ENCODE measurements around the gene ABHD12.
A peak's percentile ranks its signal among the peaks of the same experiment; 100 is the strongest.
"Not testable (repeated sequence)": the region's sequence is repeated elsewhere in the genome, so short reads cannot be mapped to it uniquely, and the experiment has no call there.

The ABHD12 gene

DNA sequence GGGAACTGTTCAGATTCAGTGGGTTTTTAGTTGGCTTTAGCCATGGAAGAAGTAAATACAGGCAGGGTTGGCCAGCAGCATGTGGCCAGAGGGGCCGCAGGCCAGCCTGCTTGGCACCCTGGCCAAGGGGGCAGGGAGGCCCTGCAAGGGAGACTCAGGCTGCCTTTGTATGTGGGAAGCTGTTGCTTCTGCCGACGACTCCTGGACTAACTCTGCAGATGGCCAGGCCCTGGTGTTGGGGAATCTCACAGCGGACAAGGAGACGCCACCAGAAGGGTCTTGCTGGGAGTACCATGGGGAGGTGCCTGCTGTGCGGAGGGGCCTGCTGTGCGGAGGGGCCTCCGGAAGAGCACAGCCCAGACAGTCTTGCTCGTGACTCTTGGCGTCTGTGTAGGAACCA is 117.6 kb downstream of the ABHD12 start:
- peaks cover 81 to 89% of the 10 kb centered on the region in 2 donors for H3K36me3 ChIP-seq (ENCODE audit: control insufficient read depth in 2 of 2, insufficient read depth in 2 of 2, low read length in 2 of 2)
- H3K27ac ChIP-seq (ENCODE audit: low read depth in 2 of 2, low read length in 2 of 2): peak overlapping the region in 1 of 2 donors; percentile 16
- H3K4me3 ChIP-seq (ENCODE audit: low read length in 2 of 2): no peak overlapping the region

DNA sequence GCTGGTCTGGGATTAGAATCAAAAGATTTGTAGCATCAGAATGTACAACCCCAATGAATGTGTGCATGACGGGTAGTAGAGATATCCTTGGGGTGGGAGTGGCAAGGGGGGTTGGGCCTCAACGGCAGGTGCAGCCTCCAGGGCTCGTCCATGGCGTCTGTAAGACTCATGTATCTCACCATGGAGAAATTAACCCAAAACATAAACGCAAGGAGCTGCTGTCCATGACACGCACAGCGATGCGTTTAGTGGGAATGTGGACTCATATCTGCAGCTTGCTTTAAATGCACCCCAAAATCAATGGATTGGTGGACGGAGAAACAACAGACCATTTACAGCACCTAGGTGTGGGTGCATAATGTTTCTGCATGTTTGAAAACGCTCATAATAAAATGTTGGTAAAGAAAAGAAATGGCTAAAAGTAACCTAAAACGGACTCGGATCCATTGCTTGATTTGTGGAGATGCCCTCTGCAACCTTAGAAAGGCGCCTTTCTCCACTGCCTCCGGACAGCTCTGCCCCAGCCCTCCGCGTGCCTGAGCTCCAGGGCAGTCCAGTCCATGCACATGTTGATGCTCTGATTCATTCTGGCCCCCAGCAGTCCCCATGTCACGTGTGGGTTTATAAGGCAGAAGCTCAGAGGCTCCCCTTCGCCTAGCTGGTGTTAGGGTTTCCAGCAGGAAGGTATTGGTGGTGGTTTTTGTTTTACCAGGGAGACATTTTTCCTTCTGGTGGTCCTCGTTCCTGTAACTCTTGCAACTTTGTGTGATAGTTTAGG is 118.2 kb downstream of the ABHD12 start:
- peak overlapping the region in 1 of 2 donors; percentile 16 for H3K27ac ChIP-seq (ENCODE audit: low read depth in 2 of 2, low read length in 2 of 2)
- no peaks in the 10 kb centered on the region for H3K9me3 ChIP-seq (ENCODE audit: control insufficient read depth in 2 of 2, low read length in 2 of 2)
- peaks cover 0 to 3% of the 10 kb centered on the region in 2 donors for H3K4me1 ChIP-seq (ENCODE audit: control insufficient read depth in 2 of 2, insufficient read depth in 2 of 2, low read length in 2 of 2)
- no peak overlapping the region for H3K9ac ChIP-seq (ENCODE audit: low read depth in 1 of 2, low read length in 2 of 2)
- peaks cover 74 to 83% of the 10 kb centered on the region in 2 donors for H3K36me3 ChIP-seq (ENCODE audit: control insufficient read depth in 2 of 2, insufficient read depth in 2 of 2, low read length in 2 of 2)
- H3K4me3 ChIP-seq (ENCODE audit: low read length in 2 of 2): no peak overlapping the region
- no peaks in the 10 kb centered on the region for H3K27me3 ChIP-seq (ENCODE audit: control insufficient read depth in 2 of 2, insufficient read depth in 2 of 2, low read length in 2 of 2)

More for the DNA sequence above, 117.6 kb downstream of the ABHD12 start:
- H3K9me3 ChIP-seq (ENCODE audit: control insufficient read depth in 2 of 2, low read length in 2 of 2): no peaks in the 10 kb centered on the region
- H3K9ac ChIP-seq (ENCODE audit: low read depth in 1 of 2, low read length in 2 of 2): no peak overlapping the region
- H3K4me1 ChIP-seq (ENCODE audit: control insufficient read depth in 2 of 2, insufficient read depth in 2 of 2, low read length in 2 of 2): peaks cover 0 to 4% of the 10 kb centered on the region in 2 donors
- H3K27me3 ChIP-seq (ENCODE audit: control insufficient read depth in 2 of 2, insufficient read depth in 2 of 2, low read length in 2 of 2): no peaks in the 10 kb centered on the region

DNA sequence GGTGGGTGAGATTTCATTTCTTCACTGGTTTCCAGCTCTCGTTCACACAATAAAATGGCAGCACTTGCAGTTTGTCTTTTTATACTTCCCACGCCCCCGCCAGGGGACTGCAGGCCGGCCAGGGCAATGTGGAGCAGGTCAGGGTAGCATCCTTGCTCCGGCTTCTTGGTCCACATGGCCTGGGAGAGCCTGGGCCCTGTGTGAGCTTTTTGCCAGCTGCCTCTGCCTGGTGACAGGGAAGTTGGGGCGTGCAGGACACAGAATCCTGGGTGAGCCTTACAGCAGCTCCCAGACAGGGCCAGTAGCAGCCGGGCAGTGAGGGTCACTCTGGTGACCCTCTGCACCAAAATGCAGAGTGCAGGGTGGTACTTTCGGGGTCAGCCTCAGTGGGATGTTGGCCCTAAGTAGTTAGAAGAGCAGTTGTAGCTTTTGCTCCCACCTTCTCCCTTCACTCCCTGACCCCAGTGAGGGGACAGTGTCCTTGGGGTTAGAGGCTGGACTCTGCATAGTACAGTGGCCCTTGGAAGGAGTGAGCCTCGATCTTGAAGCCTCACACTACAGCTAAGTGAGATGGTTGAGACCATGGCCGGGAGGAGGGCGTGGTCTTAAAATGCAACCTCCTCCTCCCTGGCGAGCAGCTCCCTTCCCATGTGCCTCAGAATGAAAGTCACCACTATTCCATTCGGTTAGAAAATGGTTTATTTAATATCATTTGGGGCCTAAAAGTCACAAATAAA is 119.0 kb downstream of the ABHD12 start:
- Histone ChIP-seq H3K9me3 (ENCODE audit: control insufficient read depth in 2 of 2, low read length in 2 of 2) (no peaks in the 10 kb centered on the region), H3K36me3 (ENCODE audit: control insufficient read depth in 2 of 2, insufficient read depth in 2 of 2, low read length in 2 of 2) (peaks cover 67 to 82% of the 10 kb centered on the region in 2 donors), H3K27ac (ENCODE audit: low read depth in 2 of 2, low read length in 2 of 2) (no peak overlapping the region), H3K9ac (ENCODE audit: low read depth in 1 of 2, low read length in 2 of 2) (no peak overlapping the region), H3K4me3 (ENCODE audit: low read length in 2 of 2) (no peak overlapping the region), H3K4me1 (ENCODE audit: control insufficient read depth in 2 of 2, insufficient read depth in 2 of 2, low read length in 2 of 2) (no peaks in the 10 kb centered on the region), H3K27me3 (ENCODE audit: control insufficient read depth in 2 of 2, insufficient read depth in 2 of 2, low read length in 2 of 2) (no peaks in the 10 kb centered on the region)

DNA sequence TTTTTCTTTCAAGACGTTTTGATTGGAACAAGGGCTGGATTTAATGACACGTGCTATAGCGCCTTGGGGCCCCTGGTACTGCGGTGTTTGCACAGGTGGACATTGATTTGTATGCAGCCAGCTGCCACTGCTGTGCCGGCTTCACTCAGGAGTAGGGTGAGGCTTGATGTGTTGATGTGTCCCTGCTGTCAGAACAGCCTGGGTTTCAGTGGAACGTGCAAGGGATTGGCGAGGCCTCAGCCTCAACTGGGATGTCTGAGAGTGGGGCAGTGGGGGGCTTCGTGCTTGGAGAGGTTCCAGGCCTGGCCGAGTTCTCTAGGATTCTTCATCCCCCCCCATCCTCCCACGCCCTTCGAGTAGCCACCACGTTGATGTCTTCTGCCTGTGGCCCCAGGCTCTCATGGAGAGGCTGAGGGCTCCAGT is 119.8 kb downstream of the ABHD12 start:
- Histone ChIP-seq H3K27me3 (ENCODE audit: control insufficient read depth in 2 of 2, insufficient read depth in 2 of 2, low read length in 2 of 2) (no peaks in the 10 kb centered on the region), H3K9me3 (ENCODE audit: control insufficient read depth in 2 of 2, low read length in 2 of 2) (no peaks in the 10 kb centered on the region), H3K36me3 (ENCODE audit: control insufficient read depth in 2 of 2, insufficient read depth in 2 of 2, low read length in 2 of 2) (peaks cover 63 to 75% of the 10 kb centered on the region in 2 donors), H3K9ac (ENCODE audit: low read depth in 1 of 2, low read length in 2 of 2) (no peak overlapping the region), H3K4me3 (ENCODE audit: low read length in 2 of 2) (no peak overlapping the region), H3K4me1 (ENCODE audit: control insufficient read depth in 2 of 2, insufficient read depth in 2 of 2, low read length in 2 of 2) (no peaks in the 10 kb centered on the region), H3K27ac (ENCODE audit: low read depth in 2 of 2, low read length in 2 of 2) (no peak overlapping the region)

DNA sequence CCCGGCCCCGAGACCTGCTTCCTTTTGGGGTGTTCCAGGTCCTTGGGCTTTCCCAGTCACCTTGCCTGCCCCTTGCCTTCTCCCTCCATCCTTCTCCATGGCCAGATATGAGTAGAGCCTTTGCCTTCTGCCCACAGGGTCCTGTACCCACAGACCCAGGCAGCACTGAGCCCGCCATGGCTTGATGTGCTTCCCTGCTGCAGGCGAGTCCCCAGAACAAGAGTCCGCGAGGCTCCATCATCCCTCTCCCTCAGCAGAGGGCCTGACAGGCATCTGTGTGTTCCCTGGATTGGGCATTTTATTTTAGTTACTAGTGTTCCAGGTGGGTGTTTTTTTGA is 120.8 kb downstream of the ABHD12 start:
- peaks cover 56 to 65% of the 10 kb centered on the region in 2 donors for H3K36me3 ChIP-seq (ENCODE audit: control insufficient read depth in 2 of 2, insufficient read depth in 2 of 2, low read length in 2 of 2)
- H3K27ac ChIP-seq (ENCODE audit: low read depth in 2 of 2, low read length in 2 of 2): no peak overlapping the region
- H3K4me1 ChIP-seq (ENCODE audit: control insufficient read depth in 2 of 2, insufficient read depth in 2 of 2, low read length in 2 of 2): no peaks in the 10 kb centered on the region
- no peak overlapping the region for H3K4me3 ChIP-seq (ENCODE audit: low read length in 2 of 2)
- no peaks in the 10 kb centered on the region for H3K27me3 ChIP-seq (ENCODE audit: control insufficient read depth in 2 of 2, insufficient read depth in 2 of 2, low read length in 2 of 2)
- no peaks in the 10 kb centered on the region for H3K9me3 ChIP-seq (ENCODE audit: control insufficient read depth in 2 of 2, low read length in 2 of 2)
- no peak overlapping the region for H3K9ac ChIP-seq (ENCODE audit: low read depth in 1 of 2, low read length in 2 of 2)

DNA sequence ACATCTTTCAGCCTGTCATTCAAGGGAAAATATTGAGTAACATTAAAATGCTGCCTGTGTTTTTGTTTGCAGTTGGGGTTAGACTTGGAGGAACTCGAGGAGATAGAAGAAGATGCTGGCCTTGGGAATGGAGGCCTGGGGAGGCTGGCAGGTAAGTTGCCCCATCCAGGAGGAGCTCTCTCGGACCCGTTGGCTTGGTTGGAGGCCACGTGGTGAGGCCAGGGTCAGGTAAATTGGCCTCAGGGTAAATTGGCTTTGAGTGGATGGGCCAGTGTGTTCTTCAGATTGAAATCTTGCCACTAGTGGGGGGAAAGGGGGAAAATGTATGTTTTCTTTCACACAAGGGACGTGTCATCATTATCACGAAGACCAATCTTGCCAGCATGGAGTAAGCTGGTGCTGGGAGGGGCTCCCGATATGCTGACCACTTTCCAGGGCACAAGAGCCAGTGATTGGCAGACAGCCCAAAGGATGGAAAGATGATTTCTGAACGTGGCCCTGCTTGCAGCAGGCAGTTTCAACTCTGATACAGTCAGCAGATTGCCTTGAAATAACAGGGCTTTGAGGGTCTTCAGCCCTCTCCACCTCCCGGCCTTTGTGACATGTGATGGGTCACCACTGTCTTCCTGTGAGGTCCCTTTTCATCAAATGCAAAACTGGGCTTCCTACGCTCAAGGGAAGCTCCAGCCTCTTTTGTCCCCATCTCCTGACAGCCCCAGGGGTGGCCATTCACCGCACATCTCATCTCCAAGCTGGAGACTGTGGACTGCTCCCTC is 121.4 kb downstream of the ABHD12 start:
- Histone ChIP-seq H3K9me3 (ENCODE audit: control insufficient read depth in 2 of 2, low read length in 2 of 2) (no peaks in the 10 kb centered on the region), H3K27me3 (ENCODE audit: control insufficient read depth in 2 of 2, insufficient read depth in 2 of 2, low read length in 2 of 2) (no peaks in the 10 kb centered on the region), H3K27ac (ENCODE audit: low read depth in 2 of 2, low read length in 2 of 2) (no peak overlapping the region), H3K9ac (ENCODE audit: low read depth in 1 of 2, low read length in 2 of 2) (no peak overlapping the region), H3K36me3 (ENCODE audit: control insufficient read depth in 2 of 2, insufficient read depth in 2 of 2, low read length in 2 of 2) (peaks cover 50 to 59% of the 10 kb centered on the region in 2 donors), H3K4me3 (ENCODE audit: low read length in 2 of 2) (no peak overlapping the region), H3K4me1 (ENCODE audit: control insufficient read depth in 2 of 2, insufficient read depth in 2 of 2, low read length in 2 of 2) (no peaks in the 10 kb centered on the region)

DNA sequence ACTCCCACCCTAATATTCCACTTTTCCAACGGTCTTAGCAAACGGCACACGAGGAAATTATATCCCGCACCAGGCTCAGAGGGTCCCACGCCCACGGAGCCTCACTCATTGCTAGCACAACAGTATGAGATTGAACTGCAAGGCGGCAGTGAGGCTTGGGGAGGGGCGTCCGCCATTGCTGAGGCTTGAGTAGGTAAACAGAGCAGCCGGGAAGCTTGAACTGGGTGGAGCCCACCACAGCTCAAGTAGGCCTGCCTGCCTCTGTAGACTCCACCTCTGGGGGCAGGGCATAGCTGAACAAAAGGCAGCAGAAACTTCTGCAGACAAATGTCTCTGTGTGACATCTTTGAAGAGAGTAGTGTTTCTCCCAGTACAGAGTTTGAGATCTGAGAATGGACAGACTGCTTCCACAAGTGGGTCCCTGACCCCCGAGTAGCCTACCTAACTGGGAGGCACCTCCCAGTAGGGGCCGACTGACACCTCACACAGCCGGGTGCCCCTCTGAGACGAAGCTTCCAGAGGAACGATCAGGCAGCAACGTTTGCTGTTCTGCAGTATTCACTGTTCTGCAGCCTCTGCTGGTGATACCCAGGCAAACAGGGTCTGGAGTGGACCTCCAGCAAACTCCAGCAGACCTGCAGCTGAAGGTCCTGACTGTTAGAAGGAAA is 129.7 kb downstream of the ABHD12 start:
- Histone ChIP-seq H3K4me1 (ENCODE audit: control insufficient read depth in 2 of 2, insufficient read depth in 2 of 2, low read length in 2 of 2) (peaks cover 8 to 40% of the 10 kb centered on the region in 2 donors), H3K27ac (ENCODE audit: low read depth in 2 of 2, low read length in 2 of 2) (peak overlapping the region in 1 of 2 donors; percentile 70), H3K36me3 (ENCODE audit: control insufficient read depth in 2 of 2, insufficient read depth in 2 of 2, low read length in 2 of 2) (peaks cover 5 to 27% of the 10 kb centered on the region in 2 donors)
- not testable (repeated sequence) for H3K9me3 ChIP-seq (ENCODE audit: control insufficient read depth in 2 of 2, low read length in 2 of 2); H3K9ac ChIP-seq (ENCODE audit: low read depth in 1 of 2, low read length in 2 of 2); H3K27me3 ChIP-seq (ENCODE audit: control insufficient read depth in 2 of 2, insufficient read depth in 2 of 2, low read length in 2 of 2); H3K4me3 ChIP-seq (ENCODE audit: low read length in 2 of 2)

DNA sequence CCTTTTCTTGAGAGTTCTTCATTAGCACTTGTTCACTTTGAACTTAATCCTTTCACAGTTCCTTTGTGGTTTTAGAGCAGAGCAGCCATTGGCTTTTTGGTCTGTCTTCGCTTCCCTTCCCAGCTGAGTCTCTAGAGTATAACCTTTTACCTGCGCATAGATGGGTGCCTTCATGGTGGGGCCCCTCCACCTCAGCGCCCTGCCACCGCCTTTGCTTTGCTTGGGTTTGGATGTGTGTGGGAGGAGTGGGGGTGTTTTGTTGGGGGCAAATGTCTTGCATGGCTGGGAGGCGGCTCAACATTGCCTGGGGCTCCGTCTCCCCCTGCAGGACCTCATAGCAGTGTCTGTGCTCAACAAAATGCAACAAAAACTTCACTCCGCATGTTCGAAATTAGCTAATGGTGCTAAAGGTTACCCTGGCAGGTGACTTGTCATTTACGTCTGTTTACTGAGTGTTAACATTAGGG is 130.8 kb downstream of the ABHD12 start:
- peak overlapping the region in 1 of 2 donors; percentile 54 for H3K9ac ChIP-seq (ENCODE audit: low read depth in 1 of 2, low read length in 2 of 2)
- no peaks in the 10 kb centered on the region for H3K9me3 ChIP-seq (ENCODE audit: control insufficient read depth in 2 of 2, low read length in 2 of 2)
- H3K4me1 ChIP-seq (ENCODE audit: control insufficient read depth in 2 of 2, insufficient read depth in 2 of 2, low read length in 2 of 2): peaks cover 14 to 48% of the 10 kb centered on the region in 2 donors
- H3K27ac ChIP-seq (ENCODE audit: low read depth in 2 of 2, low read length in 2 of 2): peak overlapping the region; percentile 41 to 70
- no peak overlapping the region for H3K4me3 ChIP-seq (ENCODE audit: low read length in 2 of 2)
- no peaks in the 10 kb centered on the region for H3K27me3 ChIP-seq (ENCODE audit: control insufficient read depth in 2 of 2, insufficient read depth in 2 of 2, low read length in 2 of 2)
- H3K36me3 ChIP-seq (ENCODE audit: control insufficient read depth in 2 of 2, insufficient read depth in 2 of 2, low read length in 2 of 2): peaks cover 5 to 30% of the 10 kb centered on the region in 2 donors

DNA sequence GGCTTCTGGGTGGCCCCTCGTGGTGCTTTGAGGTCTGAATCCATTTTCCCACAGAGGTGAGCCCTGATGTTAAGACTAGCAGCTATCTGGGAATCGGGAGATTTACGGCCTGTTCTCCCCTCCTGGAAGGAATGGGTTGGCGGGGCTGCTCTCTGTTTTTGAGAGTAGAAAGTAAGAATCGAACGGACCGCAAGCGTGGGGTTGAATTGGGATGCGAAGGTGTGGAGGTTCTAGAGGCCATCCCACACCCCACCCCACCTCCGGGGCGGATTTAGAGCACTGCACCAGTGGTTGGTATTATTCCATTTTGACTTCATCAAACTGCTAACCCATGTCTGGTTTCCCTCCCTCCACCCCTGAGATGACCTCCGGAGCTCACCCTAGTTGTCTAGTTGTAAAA is 131.3 kb downstream of the ABHD12 start:
- peak overlapping the region in 1 of 2 donors; percentile 70 for H3K27ac ChIP-seq (ENCODE audit: low read depth in 2 of 2, low read length in 2 of 2)
- peaks cover 5 to 30% of the 10 kb centered on the region in 2 donors for H3K36me3 ChIP-seq (ENCODE audit: control insufficient read depth in 2 of 2, insufficient read depth in 2 of 2, low read length in 2 of 2)
- H3K9me3 ChIP-seq (ENCODE audit: control insufficient read depth in 2 of 2, low read length in 2 of 2): no peaks in the 10 kb centered on the region
- no peaks in the 10 kb centered on the region for H3K27me3 ChIP-seq (ENCODE audit: control insufficient read depth in 2 of 2, insufficient read depth in 2 of 2, low read length in 2 of 2)
- peaks cover 14 to 53% of the 10 kb centered on the region in 2 donors for H3K4me1 ChIP-seq (ENCODE audit: control insufficient read depth in 2 of 2, insufficient read depth in 2 of 2, low read length in 2 of 2)
- H3K9ac ChIP-seq (ENCODE audit: low read depth in 1 of 2, low read length in 2 of 2): no peak overlapping the region
- no peak overlapping the region for H3K4me3 ChIP-seq (ENCODE audit: low read length in 2 of 2)
